DLD1 (cell line): Measurements from ENCODE around the gene BICD2.
"Not testable (repeated sequence)": the region's sequence is repeated elsewhere in the genome, so short reads cannot be mapped to it uniquely, and the experiment has no call there.

Experiments
- in situ Hi-C: cut with HindIII; loops from 2 replicates; pipeline ENCODE4 v1.10.0; 2017; ENCODE audit warnings: low sequenced_read_pairs

BICD2 gene

DNA sequence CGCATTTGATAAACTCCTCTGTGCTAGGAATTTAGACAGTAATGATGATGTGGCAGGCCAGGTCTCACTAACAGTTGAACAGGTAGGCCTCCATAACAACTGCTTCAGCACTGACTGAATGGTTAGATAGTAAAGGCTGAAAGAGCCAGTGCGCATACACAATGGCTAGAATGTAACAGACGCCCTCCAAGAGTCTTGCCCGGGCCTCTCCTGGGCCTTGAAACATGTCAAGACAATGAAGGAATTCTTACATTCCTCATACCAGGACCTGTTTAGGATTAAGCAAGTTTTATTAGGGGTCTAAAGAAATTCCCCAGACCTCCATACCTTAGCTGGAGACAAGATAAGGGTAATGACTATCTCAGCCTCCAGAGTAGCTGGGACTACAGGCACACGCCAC lies 6.7 kb upstream of the BICD2 start:
- in situ Hi-C loops, result no loop called here

DNA sequence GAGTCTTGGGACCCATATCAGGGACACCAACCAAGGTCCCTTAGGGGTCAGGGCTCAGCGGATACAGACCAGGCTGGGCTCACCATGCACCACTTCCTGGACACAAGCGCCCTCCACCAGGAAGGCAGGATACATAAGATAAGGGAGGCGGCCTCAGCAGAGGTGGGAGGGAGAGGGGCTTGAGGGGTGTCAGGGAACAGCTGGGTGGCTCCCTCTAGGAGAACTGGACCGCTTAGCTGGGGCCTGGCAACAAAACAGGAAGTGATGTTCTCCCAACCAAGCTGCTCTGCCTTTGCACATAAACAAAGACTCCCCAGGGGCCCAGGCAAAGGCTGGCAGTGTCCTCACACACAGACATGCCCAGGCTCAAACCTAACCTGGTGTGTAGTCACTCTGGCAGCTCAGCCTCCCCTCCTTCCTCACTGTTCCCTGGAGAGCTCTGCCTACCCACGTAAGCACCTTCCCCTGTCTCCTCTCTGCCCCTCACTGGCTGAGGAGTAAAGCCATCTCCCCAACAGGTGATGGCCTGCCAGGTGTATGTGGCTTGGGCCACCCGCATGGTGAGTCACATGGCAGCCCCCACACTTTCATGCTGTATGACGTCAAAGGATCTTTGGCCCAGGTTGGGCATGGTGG lies 5.8 kb upstream of the BICD2 start:
- in situ Hi-C loops, result no loop called here

DNA sequence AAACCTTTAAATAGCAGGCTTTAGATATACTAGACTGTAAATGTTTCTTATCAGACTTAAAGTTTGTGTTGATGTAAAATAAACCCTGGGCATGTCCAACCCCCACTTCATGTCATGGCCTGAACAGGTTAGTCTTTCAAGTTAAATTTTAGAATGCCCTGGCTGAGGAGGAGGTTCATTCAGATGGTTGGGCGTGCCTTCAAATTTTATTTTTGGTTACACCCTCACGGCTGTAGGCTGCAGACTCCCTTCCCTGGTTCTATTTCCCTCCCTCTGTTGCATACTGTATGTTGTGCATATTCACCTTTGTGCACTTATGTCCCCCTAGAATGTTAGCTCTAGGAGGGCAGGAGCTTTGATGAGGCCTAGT lies 5.3 kb upstream of the BICD2 start:
- in situ Hi-C loops, result no loop called here

DNA sequence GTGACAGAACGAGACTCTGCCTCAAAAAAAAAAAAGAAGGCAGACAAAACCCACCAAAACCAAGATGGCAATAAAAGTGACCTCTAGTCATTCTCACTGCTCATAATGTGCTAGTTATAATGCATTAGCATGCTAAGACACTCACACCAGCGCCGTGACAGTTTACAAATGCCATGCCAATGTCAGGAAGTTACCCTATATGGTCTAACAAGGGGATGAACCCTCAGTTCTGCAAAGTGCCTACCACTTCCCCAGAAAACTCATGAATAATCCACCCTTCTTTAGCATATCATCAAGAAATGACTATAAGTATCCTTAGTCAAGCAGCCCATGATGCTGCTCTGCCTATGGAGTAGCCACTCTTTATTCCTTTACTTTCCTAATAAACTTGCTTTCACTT lies 4.7 kb upstream of the BICD2 start:
- in situ Hi-C loops, result no loop called here

DNA sequence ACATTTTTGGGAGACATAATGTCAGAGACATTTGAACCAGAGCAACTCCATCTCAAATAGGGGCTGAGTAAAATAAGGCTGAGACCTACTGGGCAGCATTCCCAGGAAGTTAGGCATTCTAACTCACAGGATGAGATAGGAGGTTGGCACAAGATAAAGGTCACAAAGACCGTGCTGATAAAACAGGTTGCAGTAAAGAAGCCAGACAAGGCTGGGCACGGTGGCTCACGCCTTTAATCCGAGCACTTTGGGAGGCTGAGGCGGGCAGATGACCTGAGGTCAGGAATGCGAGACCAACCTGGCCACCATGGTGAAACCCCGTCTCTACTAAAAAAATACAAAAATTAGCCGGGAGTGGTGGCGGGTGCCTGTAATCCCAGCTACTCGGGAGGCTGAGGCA lies 4.2 kb upstream of the BICD2 start:
- in situ Hi-C loops, result not testable (repeated sequence)

DNA sequence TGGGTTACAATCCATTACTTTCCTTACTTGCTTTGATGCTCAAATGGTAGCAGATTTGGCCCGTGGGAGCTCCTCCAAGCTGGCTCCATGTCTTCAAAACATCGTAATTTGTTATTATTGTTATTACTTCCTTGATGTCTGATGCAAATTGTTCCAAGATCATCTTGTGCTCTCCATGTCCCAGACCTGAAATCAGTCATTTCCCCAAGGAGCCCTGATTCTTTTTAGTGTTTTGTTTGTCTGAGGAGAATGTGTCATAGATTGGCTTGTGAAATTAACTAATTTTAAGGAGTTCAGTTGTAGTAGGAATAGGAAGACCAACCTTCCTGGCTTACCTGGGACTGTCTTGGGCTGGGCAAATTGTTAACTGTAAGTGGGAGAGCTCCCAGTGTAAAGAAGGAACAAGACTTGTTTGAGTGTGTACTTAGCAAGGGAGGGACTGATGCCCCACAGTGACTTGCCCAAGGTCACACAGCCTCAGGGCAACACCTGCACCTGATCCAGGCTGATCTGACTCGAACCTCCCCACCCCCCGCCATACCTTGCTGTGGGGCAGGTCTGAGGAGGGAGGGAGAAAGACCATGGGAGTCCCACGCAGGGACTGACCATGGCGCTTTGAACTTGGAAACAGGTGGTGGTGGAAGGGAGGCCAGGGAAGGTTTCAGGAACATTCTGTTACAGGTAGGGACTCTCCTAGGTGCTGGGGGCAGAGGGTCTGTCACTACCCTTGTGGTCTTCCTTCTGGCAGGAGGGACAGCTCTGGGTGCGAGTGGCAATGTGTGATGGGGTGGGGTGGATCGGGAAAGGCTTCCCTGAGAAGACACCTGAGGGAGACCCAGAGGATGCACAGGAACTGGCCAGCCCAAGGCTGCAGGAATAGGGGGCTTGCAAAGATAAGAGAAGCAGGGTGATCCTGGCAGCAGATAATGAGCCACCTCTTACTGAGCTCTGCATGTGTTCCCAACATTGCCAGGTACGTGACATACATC lies 2.7 kb upstream of the BICD2 start:
- in situ Hi-C loops, result no loop called here

DNA sequence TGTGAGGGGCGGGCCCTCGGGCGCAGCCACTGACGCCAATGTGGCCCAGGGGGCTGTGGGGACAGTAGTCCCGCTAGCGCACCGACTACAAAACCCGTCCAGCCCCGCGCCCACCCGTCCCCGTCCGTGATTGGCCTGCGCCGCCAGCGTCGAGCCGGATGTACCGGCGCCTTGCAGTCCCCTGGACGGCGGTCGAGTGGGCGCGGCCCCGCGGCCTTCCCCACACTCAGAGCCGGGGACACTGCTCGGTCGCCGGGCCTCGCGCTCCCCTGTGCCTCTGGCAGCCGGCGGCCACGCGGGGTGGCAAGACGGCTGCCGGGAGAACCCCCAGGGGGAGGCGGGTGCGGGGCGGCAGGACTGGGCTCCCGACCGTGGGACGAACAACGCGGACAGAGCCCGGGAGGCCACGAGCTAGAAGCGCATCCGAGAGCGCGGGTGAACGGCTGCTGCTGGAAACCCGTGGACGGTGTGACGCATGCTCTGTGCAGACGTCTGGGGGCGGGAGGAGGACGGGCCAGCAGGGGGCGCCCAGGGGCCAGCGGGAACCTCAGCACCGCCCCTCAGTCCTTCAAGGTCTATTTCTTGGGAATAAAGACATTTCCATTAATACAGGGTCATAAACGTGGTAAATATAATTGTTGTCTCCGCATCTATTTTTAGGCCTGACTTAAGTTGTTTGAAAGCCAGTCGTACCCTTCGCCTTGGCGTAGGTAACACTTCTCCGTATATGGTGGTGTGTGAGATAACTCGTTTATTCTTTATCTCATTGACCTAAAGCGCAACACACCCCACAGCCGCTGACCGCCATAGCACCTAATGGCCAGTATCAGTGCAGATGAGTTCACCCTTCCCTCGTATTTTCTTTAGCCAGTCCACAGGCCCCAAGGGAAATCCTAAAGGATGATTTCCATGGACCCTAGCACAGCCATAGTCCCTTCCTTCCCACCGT lies 629 bp upstream of the BICD2 start:
- in situ Hi-C loops, result no loop called here

DNA sequence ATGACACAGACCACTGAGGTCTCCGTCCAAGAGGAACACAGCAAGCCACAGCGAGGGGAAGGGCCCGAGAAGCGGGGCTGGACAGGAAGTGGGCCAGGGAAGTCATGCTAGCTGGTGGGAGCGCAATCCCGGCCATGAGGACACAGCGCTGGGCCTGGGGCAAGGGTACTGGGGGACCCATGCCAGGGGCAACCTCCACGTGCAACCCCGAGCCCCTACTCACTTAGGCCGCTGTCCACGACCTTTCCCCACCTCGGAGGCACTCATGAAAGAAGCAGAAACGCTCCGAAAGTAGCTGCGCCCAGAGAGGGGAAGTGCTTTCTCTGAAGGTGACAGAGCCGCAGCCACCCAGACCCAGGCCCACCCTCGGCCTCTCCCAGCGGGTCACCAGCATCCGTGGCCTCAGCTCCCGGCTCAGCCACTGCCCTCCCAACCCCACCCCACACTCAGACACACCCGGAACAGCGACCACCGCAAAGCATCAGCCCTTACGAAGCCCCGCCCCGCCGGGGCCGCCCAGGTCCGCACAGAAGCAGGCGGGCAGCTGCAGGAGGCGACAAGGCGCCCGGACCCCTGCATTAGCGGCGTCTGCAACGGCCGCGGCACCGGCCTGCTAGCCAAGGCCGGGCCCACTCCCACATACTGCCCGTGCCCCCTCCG lies 782 bp downstream of the BICD2 start:
- in situ Hi-C loops, result no loop called here

DNA sequence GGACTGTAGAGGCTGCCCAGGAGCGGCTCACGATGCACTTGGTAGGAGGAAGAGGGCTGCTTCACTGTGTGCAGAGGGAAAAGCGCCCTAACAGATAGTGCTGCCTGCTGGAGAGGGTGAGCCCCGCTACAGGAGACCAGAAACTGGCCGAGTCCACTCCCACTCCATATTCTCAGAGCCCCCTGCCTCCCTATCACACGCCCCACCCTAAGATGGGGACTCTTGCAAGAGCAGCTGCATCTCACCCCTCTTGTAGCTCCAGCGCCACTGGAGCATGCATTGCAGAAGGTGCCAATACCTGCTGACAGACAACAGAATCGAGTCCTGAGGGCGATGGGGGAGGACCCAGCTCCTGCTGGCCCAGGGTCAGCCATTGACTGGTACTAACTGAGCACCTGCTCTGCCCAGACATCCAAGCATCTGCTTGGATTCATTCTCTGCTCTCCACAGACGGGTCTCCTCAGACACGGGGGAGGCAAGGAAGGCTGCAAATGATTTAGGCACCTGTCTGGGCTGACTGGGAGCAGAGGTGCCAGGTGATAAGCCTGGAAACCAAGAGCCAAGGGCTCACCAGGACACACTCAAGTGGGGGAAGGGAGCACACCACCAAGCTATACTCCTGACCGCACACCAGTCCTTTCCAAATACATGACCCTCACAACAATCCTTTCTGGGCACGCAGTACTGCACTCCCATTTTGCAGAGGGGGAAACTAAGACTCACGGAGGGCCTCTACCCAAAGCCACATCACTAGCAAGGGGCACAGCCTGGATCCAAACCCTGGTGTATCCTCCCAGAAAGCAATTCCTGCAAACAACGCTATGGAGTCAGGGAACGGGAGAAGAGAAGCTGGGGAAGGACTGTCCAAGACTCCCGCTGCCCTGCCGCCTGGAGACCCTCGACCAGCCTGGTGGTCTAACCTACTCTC lies 1.6 kb downstream of the BICD2 start:
- in situ Hi-C loops, result no loop called here

DNA sequence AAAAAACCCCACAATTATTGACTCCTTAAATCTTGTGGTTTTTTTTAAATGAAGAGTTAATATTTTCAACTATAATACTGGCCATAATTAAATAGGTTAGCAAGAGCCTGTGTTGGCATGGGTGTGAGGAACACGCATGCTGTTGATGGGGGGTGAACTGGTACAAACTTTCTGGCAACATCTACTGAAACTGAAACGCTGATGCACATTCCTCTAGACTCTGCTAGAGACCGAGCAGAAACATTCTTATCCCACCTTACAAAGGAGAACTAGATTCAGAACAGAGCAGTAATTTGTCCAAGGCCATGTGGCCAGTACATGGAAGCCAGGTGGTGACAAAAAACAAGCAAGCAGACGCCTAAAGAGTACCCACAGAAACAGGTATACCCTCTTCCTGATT lies 2.4 kb downstream of the BICD2 start:
- in situ Hi-C loops, result no loop called here

DNA sequence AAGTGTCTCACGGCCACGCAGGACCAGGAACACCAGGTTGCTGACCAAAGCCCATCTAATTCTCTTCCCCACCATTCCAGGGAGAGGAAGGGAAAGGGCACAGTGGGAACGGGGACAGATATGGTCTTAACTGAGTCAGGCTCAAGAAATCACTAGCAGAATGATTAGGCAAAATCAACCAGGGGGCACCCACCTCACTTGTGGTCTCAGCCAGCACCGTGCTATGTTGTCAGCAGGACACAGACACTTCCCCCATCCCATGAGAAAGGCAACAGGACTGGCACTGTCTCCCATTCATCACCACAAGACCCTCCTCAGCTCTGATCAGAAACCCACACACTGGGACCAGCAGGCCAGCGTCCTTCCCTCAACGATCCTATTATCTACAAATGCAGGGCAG lies 2.9 kb downstream of the BICD2 start:
- in situ Hi-C loops, result no loop called here

DNA sequence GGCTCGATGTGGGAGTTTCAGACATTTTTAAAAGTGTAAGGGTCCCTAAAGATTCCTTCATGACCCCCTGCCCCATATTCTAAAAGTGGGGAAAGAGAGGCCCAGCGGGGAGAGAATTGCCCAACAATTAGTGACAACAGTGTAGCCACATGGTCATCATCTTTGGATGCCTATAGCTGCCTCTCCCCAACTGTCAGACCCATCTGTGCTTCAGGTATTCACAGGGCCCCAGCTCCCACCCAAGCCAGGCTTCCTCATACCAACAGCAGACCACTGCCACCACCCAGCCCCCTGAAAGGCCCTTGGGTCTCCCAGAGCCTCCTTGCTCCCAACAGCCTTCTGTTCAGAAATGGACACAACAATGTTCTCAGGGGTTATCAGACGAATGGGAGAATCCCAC lies 4.1 kb downstream of the BICD2 start:
- in situ Hi-C loops, result no loop called here

DNA sequence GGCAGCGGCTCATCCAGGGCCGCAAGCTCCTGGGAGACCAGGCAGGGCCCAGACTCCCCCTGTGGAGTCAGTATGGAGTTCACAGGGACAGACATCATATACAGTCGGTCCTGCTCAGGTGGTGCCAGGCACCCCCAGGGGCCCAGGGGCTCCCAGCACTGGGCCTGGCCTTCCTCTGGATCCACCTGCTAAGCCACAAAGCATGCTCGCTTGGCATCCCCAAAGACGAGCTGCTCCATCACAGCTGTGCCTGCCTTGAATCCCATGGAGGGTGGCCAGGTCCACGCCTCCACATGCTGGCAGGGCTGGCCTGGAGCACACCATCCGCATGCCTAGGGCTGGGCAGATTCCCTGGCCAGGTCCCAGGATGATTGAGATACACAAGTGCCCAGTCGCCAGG lies 4.6 kb downstream of the BICD2 start:
- in situ Hi-C loops, result no loop called here

DNA sequence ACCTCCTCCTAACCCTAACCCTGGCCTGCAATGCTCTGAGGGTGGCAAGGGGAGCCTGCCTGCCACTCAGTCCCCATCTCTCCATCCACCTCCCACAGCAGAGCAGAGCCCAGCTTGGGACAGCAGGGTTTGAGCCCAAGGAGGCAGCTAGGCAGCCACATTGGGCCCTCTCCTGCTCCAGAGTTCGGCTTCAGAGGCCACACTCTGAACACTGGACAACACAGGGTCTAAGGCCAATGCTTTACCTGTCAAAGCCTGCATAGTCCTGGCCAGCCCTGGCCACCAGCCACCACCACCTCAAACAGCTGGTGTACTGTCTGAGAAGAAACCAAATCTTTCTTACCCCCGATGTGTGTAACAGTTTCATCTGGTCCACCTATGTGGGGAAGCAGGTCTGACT lies 5.2 kb downstream of the BICD2 start:
- in situ Hi-C loops, result no loop called here

DNA sequence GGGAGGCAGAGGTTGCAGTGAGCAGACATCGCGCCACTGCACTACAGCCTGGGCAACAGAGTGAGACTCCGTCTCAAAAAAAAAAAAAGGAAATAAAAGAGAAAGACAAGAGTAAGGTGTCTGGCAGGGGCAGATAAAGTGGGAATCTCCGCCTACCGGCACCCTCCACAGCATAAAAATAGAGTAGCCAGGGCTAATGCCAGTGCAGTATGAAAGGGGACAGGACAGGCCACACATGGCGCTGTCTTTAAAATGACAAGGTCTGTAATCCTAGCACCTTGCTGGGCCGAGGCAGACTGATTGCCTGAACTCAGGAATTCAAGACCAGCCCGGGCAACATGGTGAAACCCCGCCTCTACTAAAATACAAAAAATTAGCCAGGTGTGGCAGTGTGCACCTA lies 7.8 kb downstream of the BICD2 start:
- in situ Hi-C loops, result no loop called here

DNA sequence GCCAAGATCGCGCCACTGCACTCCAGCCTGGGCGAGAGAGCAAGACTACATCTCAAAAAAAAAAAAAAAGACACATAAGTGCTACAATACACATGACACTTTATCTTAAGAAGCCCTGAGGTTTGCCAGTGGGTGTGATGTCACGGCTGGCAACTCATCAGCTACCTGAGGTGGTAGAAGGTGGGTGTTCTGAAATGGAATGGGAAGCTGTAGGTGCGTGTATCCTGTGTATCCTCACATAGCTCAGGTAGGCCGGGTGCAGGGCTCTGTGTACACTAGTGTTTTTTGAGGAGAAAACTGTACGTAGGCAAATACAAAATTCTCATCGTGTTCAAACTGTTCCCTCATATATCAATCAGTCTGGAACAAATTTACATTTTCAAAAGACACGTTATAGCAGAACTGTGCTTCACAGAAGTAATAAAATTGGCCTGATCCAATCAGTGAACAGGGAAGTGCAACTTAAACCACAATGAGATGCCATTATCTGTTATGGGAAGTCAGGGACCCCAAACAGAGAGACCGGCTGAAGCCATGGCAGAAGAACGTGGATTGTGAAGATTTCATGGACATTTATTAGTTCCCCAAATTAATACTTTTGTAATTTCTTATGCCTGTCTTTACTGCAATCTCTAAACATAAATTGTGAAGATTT lies 10.4 kb downstream of the BICD2 start:
- in situ Hi-C loops, result no loop called here

DNA sequence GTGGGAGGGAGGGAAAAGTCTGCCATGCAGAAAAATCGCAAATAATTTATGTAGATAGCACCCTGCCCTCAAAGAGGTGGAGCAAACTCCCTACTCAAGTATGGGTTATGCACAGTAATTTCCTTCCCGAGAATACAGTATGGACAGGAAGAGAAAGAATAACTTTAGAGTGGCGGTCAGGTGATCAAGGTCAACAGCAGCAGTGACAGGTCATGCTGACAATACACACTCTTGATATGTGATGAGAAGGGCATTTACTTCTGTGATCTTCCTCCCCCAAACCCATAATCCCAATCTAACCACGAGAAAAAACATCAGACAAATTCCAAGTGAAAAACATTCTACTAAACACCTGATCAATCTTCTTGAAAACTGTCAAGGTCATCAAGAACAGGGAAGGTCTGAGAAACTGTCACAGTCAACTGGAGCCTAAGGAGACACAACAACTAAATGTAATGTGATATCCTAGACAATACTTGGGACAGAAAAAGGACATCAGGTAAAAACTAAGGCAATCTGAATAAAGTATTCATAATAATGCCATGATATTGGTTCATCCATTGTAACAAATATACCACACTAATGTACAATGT lies 11.7 kb downstream of the BICD2 start:
- in situ Hi-C loops, result no loop called here

DNA sequence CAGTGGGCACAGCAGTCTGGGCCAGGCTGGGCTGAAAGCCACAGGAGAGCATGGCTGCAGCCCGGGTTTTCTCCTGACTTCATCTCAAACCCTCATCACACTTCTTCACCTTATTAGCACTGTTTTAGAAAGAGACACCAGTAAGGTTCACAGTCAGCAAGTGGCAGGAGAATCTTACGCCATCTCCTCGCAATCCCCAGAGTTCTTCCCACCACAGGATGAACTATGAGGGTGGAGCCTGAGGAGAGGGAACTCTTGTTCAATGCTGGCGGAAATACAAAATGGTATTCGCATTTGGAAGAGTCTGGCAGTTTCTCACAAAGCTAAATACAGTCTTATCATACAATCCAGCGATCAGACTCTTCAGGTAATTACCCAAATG lies 14.7 kb downstream of the BICD2 start:
- in situ Hi-C loops, result no loop called here
